GM12873 (cell line): Measurements from ENCODE around the gene PGBD1.
A peak's percentile ranks its signal among the peaks of the same experiment; 100 is the strongest.

Experiments used
- TF ChIP-seq, protein P1 (sequence below): IDR thresholded peaks from 2 replicates; pipeline ENCODE4 v1.5.1; 2012; ENCODE audit warnings: low read depth, mild to moderate bottlenecking, moderate library complexity, low read length, control low read depth; ENCODE audit not compliant: insufficient read depth; ENCODE audit errors: missing control alignments

Gene PGBD1

GRCh38 chr6:28349344-28349891 is 68.0 kb downstream of the PGBD1 start:
- TF ChIP-seq, protein P1, sequence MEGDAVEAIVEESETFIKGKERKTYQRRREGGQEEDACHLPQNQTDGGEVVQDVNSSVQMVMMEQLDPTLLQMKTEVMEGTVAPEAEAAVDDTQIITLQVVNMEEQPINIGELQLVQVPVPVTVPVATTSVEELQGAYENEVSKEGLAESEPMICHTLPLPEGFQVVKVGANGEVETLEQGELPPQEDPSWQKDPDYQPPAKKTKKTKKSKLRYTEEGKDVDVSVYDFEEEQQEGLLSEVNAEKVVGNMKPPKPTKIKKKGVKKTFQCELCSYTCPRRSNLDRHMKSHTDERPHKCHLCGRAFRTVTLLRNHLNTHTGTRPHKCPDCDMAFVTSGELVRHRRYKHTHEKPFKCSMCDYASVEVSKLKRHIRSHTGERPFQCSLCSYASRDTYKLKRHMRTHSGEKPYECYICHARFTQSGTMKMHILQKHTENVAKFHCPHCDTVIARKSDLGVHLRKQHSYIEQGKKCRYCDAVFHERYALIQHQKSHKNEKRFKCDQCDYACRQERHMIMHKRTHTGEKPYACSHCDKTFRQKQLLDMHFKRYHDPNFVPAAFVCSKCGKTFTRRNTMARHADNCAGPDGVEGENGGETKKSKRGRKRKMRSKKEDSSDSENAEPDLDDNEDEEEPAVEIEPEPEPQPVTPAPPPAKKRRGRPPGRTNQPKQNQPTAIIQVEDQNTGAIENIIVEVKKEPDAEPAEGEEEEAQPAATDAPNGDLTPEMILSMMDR: no peak

GRCh38 chr6:28349892-28350737 is 68.7 kb downstream of the PGBD1 start, which contains the start of gene ZKSCAN3:
TSS of gene ZKSCAN3 (plus strand) at chr6:28349947. CDS start at chr6:28359587, 9,640 bp downstream.
- TF ChIP-seq, protein P1: peak; percentile 2

GRCh38 chr6:28351087-28351486 is 69.7 kb downstream of the PGBD1 start:
- TF ChIP-seq, protein P1: no peak

DNA sequence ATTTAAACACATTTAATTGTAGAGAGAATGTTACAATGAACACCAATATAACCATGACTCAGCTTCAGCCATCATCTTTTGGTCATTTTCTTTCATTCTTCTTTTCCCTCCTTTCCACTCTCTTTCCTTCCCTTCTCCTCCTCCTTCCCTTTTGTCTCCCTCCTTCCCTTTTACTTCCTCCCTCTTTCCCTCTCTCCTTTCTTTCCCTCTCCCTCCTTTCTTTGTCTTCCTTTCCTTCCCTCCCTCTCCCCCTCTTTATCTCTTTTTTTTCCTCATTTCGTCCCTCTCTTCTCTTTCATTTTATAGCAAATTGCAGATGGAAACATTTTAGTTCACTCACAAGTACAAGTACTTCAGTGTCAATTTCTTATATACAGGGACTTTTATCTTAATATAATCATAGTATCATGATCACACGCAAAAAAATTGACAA is 70.1 kb downstream of the PGBD1 start:
- TF ChIP-seq, protein P1: no peak
